GM21723 (cell line): Measurements from ENCODE around the gene ZNF91.
"Not testable (repeated sequence)": the region's sequence is repeated elsewhere in the genome, so short reads cannot be mapped to it uniquely, and the experiment has no call there.

Experiments used
- ATAC-seq: cut with Tn5 transposase; IDR thresholded peaks from one replicate; pipeline ENCODE4 v1.9.1; 2021; ENCODE audit warnings: mild to moderate bottlenecking, moderate library complexity; ENCODE audit not compliant: unreplicated experiment

ZNF91 gene

DNA sequence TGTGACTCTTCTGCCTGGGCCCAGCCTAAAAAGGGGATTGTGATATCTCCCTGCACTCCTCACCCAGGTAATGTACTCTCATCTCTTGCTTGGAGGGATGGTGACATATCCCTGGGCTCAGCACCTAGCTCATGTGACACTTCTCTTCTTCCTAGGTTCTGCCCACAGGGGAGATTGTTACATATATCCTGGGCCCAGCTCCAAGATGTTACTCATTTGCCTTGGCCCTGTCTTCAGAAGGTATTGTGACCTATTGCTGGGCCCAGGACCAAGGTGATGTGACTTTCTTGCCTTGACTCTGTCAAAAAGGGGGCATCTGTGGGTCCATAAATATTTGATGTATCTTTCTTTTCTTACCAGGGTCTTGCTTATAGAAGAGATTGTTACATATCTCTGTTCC lies 73.9 kb downstream of the ZNF91 start:
- ATAC-seq = not testable (repeated sequence)

DNA sequence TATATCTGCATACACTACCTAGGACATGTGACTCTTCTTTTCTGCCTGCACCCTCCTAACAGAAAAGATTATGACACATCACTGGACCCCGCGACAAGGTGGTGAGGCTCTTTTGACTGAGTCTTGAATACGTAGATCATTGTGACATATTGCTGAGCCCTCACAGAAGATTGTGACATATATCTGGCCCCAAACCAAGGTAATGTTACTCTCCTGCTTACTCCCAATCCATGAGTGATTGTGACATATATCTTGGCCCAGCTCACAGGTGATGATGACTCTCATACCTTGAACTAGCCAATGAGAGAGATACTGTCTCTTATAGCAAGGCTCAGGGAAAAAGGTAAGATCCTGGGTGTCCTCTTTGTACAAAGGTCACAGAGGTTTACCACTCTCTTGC lies 75.7 kb downstream of the ZNF91 start:
- not testable (repeated sequence) for ATAC-seq

DNA sequence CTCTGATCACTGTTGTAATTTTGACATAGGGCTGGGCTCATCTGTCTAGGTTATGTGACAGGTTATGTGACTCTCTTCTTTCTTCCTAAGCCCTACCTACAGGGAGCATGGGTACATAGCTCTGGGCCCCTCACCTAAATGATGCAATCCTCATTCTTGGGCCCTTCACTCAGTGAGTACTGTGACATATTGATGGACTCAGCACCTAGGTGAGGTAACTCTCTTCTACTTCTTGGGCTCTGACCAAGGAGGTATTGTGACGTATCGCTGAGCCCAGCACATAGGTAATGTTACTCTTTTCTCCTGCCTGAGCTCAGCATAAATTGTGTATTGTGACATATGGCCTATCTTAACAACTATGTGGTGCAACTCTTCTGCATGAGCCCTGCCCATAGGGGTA lies 76.3 kb downstream of the ZNF91 start:
- not testable (repeated sequence) for ATAC-seq

DNA sequence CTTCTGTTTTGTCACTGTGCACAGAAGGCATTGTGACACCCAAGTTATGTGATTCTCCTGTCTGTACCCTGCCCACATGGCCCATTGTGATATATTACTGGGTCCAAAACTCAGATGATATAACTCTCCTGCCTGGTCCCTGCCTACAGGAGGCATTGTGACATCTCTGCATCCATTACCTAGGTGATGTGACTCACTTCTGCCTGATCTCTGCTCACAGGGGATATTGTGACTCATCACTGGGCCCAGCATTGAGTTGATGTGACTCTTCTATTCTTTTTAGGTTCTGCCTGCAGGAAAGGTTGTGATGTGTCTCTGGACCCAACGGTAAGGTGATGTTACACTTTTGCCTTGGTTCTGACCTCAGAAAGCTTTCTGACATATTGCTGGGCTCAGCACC lies 77.1 kb downstream of the ZNF91 start:
- no peak for ATAC-seq

DNA sequence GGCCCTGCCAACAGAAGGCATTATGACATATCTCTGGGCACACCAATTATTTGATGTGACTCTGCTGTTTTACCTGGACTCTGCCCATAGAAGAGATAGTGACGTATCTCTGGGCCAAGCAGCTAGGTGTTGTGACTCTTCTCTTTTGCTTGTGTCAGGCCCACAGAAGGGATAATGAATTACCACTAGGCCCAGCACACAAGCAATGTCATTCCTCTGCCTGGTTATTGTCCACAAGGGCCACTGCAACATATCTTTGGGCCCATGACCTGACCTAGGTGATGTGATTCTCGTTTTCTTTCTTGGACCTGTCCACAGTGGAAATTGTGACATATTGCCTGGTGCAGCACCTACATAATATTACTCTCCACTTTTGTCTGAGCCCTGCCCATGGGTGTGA lies 80.0 kb downstream of the ZNF91 start:
- ATAC-seq = no peak

DNA sequence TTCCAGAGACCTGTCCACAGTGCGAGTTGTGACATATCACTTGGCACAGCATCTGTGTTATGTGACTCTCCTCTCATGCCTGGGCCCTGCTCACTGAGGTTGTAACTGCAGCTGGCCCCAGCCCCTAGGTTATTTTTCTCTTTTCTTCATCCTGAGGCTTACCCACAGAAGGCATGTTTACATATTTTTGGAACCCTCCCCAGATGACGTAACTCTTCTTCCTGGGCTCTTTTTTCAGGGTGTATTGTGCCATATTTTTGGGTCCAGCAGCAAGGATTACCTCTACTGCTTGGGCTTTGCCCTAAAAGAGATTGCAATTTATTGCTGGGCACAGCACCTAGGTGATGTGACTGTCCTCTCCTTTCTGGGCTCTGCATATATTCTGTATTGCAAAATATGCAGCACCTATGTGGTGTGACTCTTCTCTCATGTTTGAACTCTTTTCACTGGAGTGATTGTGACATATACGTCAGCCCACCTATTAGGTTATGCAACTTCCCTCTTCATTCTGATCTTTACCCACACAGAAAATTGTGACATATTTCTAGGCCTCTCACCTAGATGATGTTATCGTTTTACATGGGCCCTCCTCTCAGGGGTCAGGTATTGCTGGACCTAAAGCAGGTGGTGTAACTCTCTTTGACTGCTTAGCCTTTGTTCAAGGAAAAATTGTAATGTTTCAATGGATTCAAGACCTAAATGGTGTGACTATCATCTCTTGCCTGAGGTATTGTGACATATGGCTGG lies 80.6 kb downstream of the ZNF91 start:
- ATAC-seq = no peak

DNA sequence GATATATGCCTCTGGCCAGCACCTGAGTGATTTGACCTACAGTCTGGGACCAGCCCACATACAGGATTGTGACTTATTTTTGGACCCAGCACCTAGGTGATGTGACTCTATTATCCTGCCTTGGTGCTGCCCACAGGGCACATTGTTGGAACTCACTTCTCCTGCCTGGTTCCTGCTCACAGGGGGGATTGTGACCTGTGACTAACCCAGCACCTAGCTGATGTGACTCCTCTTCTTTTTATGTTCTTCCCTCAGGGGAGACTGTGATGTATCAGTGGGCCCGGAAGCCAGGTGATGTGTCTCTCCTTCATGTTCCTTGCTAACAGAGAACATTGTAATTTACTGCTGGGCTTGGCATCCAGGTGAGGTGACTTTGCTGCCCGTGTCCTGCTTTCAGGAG lies 82.1 kb downstream of the ZNF91 start:
- ATAC-seq = no peak

DNA sequence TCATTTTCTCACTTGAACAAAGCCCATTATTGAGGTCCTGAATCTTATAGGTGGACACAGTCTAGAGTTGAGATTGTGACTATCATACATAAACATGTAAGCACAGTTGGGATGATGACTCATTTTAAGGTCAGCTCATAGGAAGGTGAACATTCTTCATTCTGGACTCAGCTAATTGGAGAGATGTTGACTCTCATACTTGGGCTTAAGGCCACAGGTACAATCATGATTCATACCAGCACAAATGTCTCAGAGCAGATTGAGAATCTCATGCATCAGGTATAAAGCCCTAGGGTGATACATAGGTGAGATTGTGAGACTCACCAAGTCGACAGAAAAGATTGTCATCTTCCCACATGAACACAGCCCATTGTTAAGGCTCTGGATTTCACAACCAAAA lies 82.8 kb downstream of the ZNF91 start:
- ATAC-seq = no peak

DNA sequence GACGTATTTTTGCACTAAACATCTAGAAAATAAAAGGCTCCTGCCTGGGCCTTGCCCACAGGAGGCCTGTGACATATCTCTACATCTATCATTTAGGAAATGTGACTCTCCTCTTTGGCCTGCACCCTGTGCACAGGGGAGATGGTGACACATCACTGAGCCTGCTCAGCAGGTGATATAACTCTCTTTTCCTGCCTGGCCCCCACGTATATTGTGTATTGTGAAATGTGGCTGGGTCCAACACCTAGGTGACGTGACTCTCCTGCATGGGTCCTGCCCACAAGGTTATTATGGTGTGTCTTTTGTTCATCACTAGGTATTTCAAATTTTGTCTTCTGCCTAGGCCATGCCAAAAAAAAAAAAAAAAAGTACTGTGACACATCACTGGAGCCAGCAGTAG lies 83.7 kb downstream of the ZNF91 start:
- no peak for ATAC-seq

DNA sequence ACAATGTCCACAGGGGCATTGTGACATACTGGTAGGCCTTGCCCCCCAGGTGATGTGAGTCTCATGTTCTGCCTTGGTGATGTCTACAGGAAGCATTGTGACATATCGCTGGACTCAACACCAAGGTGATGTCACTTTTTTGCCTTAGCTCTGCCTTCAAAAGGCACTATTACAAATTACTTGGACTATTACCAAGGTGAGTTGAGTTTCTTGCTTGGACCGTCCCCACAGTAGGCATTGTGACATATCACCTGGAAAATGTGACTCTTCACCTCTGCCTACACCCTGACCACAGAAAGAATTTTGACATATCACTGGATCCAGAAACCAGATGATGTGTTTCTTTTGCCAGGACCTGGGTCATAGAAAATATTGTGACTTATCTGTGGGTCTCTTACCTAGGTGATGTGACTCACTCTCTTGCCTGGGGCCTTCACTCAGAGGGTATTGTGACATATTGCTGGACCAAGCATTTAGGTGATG lies 84.5 kb downstream of the ZNF91 start:
- no peak for ATAC-seq

DNA sequence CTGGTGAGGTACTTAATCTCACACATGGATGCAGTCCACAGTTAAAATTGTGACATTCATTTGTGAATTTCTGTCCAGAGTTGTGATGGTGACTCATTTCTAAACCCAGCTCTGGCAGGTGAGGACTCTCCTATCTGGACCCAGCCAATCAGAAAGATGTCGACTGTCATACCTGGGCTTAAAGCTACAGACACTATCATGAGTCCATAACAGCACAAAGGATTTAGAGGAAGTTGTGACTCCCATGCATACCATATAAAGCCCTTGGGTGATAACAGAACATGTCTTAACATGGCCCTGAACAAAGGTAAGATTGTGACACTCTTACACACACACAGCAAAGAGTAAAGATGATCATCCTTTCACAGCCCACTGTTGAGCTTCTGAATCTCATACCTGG lies 85.3 kb downstream of the ZNF91 start:
- no peak for ATAC-seq

DNA sequence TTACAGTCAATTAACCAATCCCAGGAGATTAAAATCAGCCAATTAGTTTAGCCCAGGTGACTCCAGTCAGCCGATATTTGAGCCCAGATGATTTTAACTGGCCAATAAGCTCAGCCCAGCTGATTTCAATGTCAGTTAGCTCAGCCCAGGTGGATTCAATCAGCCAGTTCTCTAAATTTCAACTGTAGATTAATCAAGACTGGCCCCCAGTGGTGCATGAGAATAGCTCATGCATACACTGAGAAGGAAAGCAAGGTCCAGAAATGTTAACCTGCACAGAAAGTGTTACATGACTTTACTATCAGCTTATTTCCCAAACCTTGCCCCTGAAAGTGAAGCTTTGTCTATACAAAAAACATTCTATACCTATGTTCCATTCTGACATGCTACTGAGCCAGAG lies 89.7 kb downstream of the ZNF91 start:
- ATAC-seq = no peak

DNA sequence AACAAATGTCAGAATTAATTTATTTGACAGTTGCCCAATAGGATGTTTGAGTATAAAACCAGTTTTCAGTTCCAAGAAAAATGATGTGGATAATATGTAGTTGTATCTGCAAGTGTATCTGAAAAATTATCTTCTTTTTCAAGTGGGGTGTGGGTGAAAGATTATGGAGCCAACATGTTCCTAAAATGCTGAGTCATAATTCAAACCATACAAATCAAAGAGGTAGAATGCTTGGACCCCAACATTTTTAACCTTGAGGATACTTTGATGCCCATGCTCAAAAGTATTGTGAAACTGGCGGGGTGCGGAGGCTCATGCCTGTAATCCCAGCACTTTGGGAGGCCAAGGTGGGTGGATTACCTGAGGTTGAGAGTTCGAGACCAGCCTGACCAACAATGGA lies 91.0 kb downstream of the ZNF91 start:
- ATAC-seq = no peak

DNA sequence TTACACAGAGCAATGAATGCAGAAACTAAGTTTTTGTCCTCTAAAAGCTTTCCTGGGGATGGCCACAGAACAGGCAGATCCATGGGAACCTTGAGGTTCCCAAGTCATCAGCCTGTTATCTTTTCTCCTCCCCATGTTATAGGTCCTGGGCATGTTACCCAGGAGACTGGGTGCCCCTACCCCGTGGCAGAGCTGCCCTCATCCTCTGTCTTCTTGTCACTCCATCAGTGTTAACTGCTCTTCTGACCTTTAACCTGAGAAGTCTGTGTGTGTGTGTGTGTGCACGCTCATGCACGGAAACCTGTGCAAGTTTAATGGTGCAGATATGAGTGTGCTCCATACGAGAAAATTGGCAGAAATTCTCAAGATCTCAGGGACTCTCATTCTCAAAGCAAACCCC lies 101.1 kb downstream of the ZNF91 start:
- ATAC-seq = no peak

DNA sequence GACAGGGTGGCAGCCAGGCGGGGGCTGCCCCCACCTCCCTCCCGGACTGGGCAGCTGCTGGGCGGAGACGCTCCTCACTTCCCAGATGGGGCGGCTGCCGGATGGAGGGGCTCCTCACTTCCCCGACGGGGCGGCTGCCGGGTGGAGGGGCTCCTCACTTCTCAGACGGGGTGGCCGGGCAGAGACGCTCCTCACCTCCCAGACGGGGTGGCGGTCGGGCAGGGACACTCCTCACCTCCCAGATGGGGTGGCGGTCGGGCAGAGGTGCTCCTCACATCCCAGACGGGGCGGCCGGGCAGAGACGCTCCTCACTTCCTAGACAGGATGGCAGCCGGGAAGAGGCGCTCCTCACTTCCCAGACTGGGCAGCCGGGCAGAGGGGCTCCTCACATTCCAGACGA lies 105.3 kb downstream of the ZNF91 start:
- not testable (repeated sequence) for ATAC-seq
